Measurements from ENCODE around the gene HMMR.
"Not testable (repeated sequence)": the region's sequence is repeated elsewhere in the genome, so short reads cannot be mapped to it uniquely, and the experiment has no call there.

HMMR gene

GRCh38 chr5:163509291-163509951 is 49.0 kb downstream of the HMMR start:
- FAIRE-seq: no peak

GRCh38 chr5:163512526-163512925 is 52.1 kb downstream of the HMMR start:
- FAIRE-seq: no peak

- FAIRE-seq: no peak
These were observed 64.7 kb downstream of the HMMR start for GRCh38 chr5:163525096-163525495.

DNA sequence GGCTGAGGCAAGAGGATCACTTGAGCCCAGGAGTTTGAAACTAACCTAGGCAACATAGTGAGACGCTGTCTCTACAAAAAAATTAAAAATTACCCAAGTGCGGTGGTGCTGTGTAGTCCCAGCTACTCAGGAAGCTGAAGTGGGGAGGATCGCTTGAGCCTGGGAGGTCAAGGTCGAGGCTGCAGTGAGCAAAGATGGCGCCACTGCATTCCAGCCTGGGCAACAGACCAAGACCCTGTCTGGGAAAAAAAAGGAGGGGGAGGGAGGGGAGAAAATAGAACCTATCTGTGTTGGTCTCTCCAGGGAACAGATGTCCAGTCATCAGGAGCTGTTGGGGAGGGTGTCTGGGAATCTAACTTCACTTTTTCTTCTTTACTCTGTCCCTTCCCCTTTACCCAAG is 69.3 kb downstream of the HMMR start:
- no peak for FAIRE-seq

DNA sequence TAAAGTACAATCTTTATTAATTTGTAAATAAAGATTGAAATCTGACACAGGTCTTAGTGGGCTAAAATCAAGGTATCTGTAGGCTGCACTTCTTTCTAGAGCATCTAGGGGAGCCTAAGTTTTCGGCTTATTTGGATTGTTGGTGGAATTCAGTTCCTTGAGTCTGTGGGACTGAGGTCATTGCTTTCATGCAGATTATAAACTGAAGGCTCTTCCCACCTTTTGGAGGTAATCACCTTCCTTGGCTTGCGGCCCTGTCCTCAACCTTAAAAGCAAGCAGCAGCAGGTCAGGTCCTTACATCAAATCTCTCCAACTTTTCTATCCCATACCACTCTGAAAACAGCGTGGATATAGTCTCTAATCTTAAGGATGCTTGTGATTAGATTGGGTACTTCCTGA is 70.8 kb downstream of the HMMR start:
- no peak for FAIRE-seq

DNA sequence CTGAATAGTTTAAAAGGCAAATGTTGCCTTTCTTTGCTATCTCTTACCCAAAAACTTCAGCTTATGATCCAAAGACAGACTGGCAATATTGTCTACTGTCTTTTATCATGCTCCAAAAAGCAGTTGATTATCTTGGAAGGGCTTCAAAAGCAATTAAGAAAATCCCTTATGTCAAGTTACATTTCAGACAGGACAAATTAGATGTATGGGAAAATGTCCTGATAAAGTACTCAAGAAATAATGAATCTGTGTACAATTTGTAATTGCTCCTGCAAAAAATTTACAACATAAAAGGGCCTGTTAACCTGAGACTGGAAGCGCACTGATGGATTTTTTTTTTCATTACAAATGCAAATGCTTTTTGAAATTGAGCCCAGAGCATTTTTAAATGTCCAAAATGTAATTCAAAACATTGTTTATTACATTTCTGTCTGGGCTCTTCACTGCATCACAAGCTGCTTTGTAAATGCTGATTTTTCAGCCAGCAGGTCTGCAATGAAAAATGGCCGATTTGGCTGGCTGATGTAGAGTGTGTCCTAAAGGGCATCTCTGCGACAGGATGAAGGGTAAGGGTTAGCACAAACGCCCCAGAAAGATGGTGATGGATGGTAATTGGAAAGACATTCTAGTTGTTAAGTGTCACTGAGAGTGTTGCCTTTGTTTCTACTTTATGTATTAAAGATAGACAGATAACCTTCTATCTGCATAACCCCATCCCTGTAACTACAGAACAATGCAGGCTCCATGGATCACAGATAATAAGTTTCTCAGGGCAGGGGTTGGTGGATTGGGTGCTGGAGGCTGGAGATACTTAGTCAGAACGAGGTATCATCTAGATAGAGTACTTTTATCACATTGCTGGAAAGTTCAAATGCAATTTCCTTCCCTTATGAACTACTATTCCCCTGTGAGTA is 72.0 kb downstream of the HMMR start:
- no peak for FAIRE-seq

DNA sequence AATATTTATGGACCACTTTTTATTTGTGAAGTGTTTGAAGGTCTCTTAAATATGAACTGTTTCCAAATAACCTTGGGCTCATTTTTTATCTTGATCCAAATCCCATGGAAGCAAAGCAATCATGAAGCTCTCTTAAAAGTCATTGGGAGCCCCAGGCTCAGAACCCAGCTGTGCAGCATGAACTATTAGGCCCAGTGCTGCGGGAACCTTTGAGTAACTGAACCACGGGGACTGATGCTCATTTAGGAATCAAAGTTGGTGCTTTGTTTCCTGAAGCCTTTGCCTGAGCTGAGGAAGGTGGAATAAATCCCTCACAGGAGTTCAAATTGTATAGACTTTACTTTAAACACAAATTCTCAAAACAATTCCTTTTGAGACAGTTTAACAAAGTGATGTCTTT is 72.8 kb downstream of the HMMR start:
- FAIRE-seq: no peak

GRCh38 chr5:163534492-163535094 is 74.2 kb downstream of the HMMR start:
- no peak for FAIRE-seq

DNA sequence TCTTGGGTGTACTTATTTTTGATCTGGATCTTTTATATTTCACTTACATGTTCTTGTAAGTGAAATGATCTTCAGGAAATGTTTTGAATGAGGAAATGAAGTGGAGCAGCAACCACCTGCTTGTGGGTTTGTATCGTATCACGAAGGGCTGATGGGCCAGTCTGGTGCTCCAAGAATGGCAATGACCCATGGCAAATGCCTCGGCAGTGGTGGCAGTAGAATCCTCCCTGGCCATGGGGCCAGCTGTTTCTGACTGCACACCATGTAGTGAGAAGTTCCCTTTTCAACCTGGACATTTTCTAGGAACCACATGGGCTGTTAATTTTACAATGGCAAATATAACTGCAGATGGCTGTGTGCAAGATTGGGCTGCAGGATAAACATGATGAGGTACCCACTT is 74.9 kb downstream of the HMMR start:
- no peak for FAIRE-seq

- not testable (repeated sequence) for FAIRE-seq
These were observed 76.0 kb downstream of the HMMR start for GRCh38 chr5:163536442-163536841.

GRCh38 chr5:163540696-163541095 is 80.3 kb downstream of the HMMR start:
- no peak for FAIRE-seq
